Stimulated activated effector memory CD8-positive, alpha-beta T cell treated with anti-CD3 and anti-CD28 coated beads, Interleukin-12 subunit alpha, Interleukin-12 subunit beta, amount 100 ng/mL, for 72 hours (primary cell): ENCODE results near the gene DNAAF8.

Source experiments
- ATAC-seq: fragments of 150-1000 bp; cut with Tn5 transposase; 2 replicates; pipeline ENCODE4 v1.10.0; 2021
- DNase-seq, 2 donors: peaks; one replicate each; pipeline ENCODE4 v3.0.0; 2021 to 2022; ENCODE audit warnings: low spot score in 2 of 2
- H3K27ac Mint-ChIP-seq: one replicate; pipeline ENCODE4 v1.8.0; 2022; ENCODE audit warnings: mild to moderate bottlenecking, mixed read lengths
- H3K36me3 Mint-ChIP-seq: one replicate; pipeline ENCODE4 v1.8.0; 2022; ENCODE audit warnings: mild to moderate bottlenecking, mixed read lengths
- H3K4me1 Mint-ChIP-seq: one replicate; pipeline ENCODE4 v1.8.0; 2022; ENCODE audit warnings: mixed read lengths
- H3K4me3 Mint-ChIP-seq: one replicate; pipeline ENCODE4 v1.8.0; 2022; ENCODE audit warnings: mild to moderate bottlenecking, mixed read lengths
- H3K9me3 Mint-ChIP-seq: one replicate; pipeline ENCODE4 v1.8.0; 2022; ENCODE audit warnings: mixed read lengths

Gene DNAAF8

GRCh38 chr16:4788910-4789309 lies 54.6 kb downstream of the DNAAF8 start:
- no peak overlapping the region for H3K4me3 Mint-ChIP-seq
- DNase-seq (no peak), ATAC-seq (no peak)
- H3K9me3 Mint-ChIP-seq, result no peaks in the 10 kb centered on the region
- peaks cover 10% of the 10 kb centered on the region for H3K4me1 Mint-ChIP-seq
- no peak overlapping the region for H3K27ac Mint-ChIP-seq
- H3K36me3 Mint-ChIP-seq, result no peaks in the 10 kb centered on the region

GRCh38 chr16:4790261-4790660 lies 55.9 kb downstream of the DNAAF8 start:
- Mint-ChIP-seq H3K9me3 (no peaks in the 10 kb centered on the region), H3K4me3 (no peak overlapping the region), H3K36me3 (no peaks in the 10 kb centered on the region), H3K4me1 (peaks cover 10% of the 10 kb centered on the region), H3K27ac (no peak overlapping the region)
- ATAC-seq, result no peak
- no peak for DNase-seq

GRCh38 chr16:4790871-4791270 lies 56.5 kb downstream of the DNAAF8 start:
- ATAC-seq (no peak), DNase-seq (no peak)
- H3K36me3 Mint-ChIP-seq, result no peaks in the 10 kb centered on the region
- no peak overlapping the region for H3K27ac Mint-ChIP-seq
- H3K4me1 Mint-ChIP-seq, result peaks cover 10% of the 10 kb centered on the region
- H3K9me3 Mint-ChIP-seq, result no peaks in the 10 kb centered on the region
- H3K4me3 Mint-ChIP-seq, result no peak overlapping the region

- H3K4me3 Mint-ChIP-seq, result no peak overlapping the region
- H3K36me3 Mint-ChIP-seq, result no peaks in the 10 kb centered on the region
- ATAC-seq (no peak), DNase-seq (no peak)
- no peak overlapping the region for H3K27ac Mint-ChIP-seq
- no peaks in the 10 kb centered on the region for H3K9me3 Mint-ChIP-seq
- peaks cover 7% of the 10 kb centered on the region for H3K4me1 Mint-ChIP-seq
These were observed 58.7 kb downstream of the DNAAF8 start for GRCh38 chr16:4792951-4793513.

GRCh38 chr16:4795181-4795827 lies 61.0 kb downstream of the DNAAF8 start, which contains the start of gene SMIM22:
Gene SMIM22 (plus strand): TSS chr16:4795369. CDS start chr16:4795735, 366 bp downstream.
- no peaks in the 10 kb centered on the region for H3K9me3 Mint-ChIP-seq
- H3K36me3 Mint-ChIP-seq, result no peaks in the 10 kb centered on the region
- peaks cover 5% of the 10 kb centered on the region for H3K4me1 Mint-ChIP-seq
- no peak within 1 kb of the TSS for H3K4me3 Mint-ChIP-seq
- ATAC-seq, result no peak
- no peak for DNase-seq
- no peak within 1 kb of the TSS for H3K27ac Mint-ChIP-seq

GRCh38 chr16:4795828-4796572 lies 61.7 kb downstream of the DNAAF8 start:
- H3K4me3 Mint-ChIP-seq, result no peak overlapping the region
- no peaks in the 10 kb centered on the region for H3K9me3 Mint-ChIP-seq
- no peaks in the 10 kb centered on the region for H3K36me3 Mint-ChIP-seq
- no peak overlapping the region for H3K27ac Mint-ChIP-seq
- no peak for ATAC-seq
- no peak for DNase-seq
- H3K4me1 Mint-ChIP-seq, result peaks cover 12% of the 10 kb centered on the region

GRCh38 chr16:4796982-4797804 lies 62.9 kb downstream of the DNAAF8 start:
- peaks cover 12% of the 10 kb centered on the region for H3K4me1 Mint-ChIP-seq
- ATAC-seq (no peak), DNase-seq (no peak)
- peak overlapping the region; percentile 40 for H3K27ac Mint-ChIP-seq
- no peak overlapping the region for H3K4me3 Mint-ChIP-seq
- no peaks in the 10 kb centered on the region for H3K36me3 Mint-ChIP-seq
- no peaks in the 10 kb centered on the region for H3K9me3 Mint-ChIP-seq

GRCh38 chr16:4797805-4798252 lies 63.5 kb downstream of the DNAAF8 start:
- Mint-ChIP-seq H3K27ac (no peak overlapping the region), H3K4me3 (no peak overlapping the region), H3K4me1 (peaks cover 12% of the 10 kb centered on the region), H3K9me3 (no peaks in the 10 kb centered on the region), H3K36me3 (no peaks in the 10 kb centered on the region)
- DNase-seq (no peak), ATAC-seq (no peak)

- Mint-ChIP-seq H3K4me1 (peaks cover 19% of the 10 kb centered on the region), H3K4me3 (no peak overlapping the region), H3K36me3 (no peaks in the 10 kb centered on the region), H3K9me3 (no peaks in the 10 kb centered on the region), H3K27ac (peak overlapping the region; percentile 6)
- no peak for ATAC-seq
- no peak for DNase-seq
These were observed 64.1 kb downstream of the DNAAF8 start for GRCh38 chr16:4798456-4798855.
